Ammon's horn (tissue), 1 donor: ENCODE data around the gene DRD4.
A peak's percentile ranks its signal among the peaks of the same experiment; 100 is the strongest.
"Not testable (repeated sequence)": the region's sequence is repeated elsewhere in the genome, so short reads cannot be mapped to it uniquely, and the experiment has no call there.

Experiments used
- DNase-seq: peaks from one replicate; pipeline ENCODE4 v3.0.0-alpha.2; 2016; ENCODE audit warnings: low spot score

Gene DRD4

GRCh38 chr11:643849-644738 lies 7.0 kb downstream of the DRD4 start:
- no peak for DNase-seq

DNA sequence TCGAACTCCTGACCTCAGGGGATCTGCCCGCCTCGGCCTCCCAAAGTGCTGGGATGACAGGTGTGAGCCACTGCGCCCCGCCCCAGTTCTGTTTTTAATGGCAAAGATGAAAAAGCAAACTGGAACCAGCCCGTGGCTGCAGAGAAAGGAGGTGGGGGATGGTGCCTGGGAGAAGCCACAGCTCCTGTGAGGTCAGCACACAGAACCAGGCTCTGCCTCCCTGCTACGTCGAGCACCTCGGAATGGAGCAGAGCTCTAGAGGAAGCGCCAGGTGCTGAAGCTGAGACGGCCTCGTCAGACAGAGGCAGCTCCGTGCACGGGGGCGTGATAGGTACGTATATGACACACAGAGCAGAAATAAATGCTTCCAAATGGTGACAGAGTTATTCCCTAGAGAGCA lies 8.5 kb downstream of the DRD4 start:
- no peak for DNase-seq

GRCh38 chr11:646214-646613 lies 9.1 kb downstream of the DRD4 start:
- DNase-seq = no peak

GRCh38 chr11:647672-648158 lies 10.6 kb downstream of the DRD4 start:
- DNase-seq = not testable (repeated sequence)

DNA sequence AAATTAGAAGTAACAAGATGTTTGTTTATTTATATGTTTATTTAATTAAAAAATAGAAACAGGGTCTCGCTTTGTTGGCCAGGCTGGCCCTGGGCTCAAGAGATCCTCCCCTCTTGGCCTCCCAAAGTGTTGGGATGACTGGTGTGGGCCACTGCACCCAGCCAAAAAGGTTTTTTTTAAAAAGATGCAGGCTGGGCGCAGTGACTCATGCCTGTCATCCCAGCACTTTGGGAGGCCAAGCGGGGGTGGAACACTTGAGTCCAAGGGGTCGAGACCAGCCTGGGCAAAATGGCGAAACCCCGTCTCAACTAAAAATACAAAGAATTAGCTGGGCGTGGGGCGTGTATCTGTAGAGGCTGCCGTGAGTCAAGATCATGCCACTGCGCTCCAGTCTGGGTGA lies 13.4 kb downstream of the DRD4 start:
- no peak for DNase-seq

- DNase-seq = not testable (repeated sequence)
Observed at GRCh38 chr11:653136-653535, 16.1 kb downstream of the DRD4 start.

- no peak for DNase-seq
Observed at GRCh38 chr11:653837-654236, 16.8 kb downstream of the DRD4 start.

GRCh38 chr11:654444-654843 lies 17.4 kb downstream of the DRD4 start:
- not testable (repeated sequence) for DNase-seq

DNA sequence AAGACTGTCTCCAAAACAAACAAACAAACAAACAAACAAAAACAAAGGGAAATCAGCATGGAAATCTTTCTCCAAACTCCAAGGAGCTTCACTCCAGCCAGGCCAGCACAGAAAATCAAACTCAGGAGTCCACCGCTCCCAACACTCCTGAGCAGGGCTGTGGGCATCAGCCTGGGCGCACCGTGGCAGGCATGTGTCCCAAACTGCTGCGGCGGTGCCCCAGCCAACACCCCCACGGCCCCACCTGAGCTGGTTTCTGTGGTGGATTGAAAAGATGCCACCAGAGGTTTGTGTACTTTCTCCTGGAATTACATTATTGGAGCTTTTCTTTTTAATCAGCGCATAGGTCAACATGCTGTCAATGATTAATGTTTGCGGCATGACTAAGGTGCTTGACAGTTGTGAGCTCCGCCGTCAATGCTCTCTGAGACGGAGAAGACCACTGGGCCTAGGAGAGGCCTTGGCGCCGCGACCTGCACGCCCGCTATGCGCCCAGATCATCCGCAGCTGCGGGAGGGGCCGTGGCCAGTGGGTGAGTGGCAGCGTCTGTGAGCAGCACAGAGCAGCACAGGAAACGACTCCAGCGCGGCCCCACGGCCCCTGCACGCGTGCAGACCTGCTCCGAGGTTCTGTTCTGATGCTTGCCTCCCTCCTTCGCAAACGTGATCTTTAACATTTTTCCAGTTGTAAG lies 18.1 kb downstream of the DRD4 start:
- no peak for DNase-seq

DNA sequence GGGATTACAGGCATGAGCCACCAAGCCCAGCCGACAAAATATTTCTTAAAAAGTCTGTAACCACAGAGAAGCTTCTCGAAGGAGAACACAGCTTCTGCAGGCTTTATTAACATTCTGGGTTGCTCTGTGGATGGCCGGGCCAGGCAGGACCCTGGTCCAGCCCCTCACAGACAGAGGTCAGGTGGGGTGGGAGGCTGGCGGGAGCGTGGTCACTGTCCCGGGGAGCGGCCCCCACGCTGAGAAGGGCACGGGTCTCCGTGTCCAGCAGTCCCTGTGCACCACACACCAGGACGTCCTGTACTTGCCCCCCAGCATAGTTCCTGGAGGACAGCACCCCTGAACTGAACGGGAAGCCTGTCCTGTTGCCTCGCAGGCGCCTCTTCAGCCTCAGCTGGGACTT lies 19.4 kb downstream of the DRD4 start:
- no peak for DNase-seq

DNA sequence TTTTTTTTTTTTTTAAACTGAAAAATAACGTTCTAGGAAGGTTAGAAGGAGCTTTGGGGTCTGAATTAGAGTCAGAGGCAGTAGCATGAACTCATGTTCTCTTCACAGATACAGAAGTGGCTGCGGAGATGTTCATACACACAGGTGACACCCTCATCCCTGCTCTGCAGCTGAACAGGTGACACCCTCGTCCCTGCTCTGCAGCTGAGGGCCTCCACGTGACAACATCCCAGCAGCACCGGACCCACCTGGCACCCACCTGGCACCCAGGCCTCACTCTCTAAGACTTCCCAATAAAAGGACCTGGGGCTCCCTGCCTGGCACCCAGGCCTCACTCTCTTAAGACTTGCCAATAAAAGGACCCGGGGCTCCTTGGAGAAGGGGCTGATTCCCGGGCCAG lies 19.8 kb downstream of the DRD4 start:
- DNase-seq = no peak

GRCh38 chr11:657691-658126 lies 20.6 kb downstream of the DRD4 start:
- DNase-seq = no peak

DNA sequence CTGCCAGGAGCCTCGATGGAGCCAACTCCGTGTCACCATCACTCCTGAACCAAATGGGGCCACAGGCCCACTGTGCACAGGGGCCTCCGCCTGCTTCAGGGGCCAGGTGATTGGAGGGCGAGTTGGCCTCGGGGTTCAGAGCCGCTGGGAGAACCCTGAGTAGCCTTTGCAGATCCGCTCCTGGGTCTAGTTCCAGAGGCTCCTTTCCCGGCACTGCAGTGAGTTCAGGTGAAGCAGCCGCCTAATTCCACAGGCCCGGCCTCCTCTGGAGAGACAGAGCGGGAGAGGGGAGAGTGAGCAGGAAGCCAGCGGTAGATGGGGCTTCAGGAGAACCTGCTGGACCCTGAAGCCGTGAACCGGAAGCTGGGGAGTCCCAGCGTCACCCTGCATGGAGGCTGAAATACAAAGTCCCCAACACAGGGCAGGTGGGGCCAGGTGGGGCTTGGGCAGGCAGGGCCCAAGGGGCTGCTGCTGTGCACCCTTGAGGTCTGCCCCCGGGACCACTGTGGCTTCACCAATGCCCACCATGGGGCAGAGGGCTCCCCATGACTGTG lies 22.5 kb downstream of the DRD4 start:
- no peak for DNase-seq

- DNase-seq = no peak
Observed at GRCh38 chr11:660281-660680, 23.2 kb downstream of the DRD4 start.

GRCh38 chr11:660681-661444 lies 23.8 kb downstream of the DRD4 start:
- DNase-seq = no peak

GRCh38 chr11:662689-663274 lies 25.7 kb downstream of the DRD4 start:
- DNase-seq = peak; percentile 77

GRCh38 chr11:665062-665703 lies 28.1 kb downstream of the DRD4 start:
- no peak for DNase-seq

GRCh38 chr11:665704-666281 lies 28.7 kb downstream of the DRD4 start:
- DNase-seq = no peak

GRCh38 chr11:673866-674265 lies 36.8 kb downstream of the DRD4 start:
- no peak for DNase-seq

- DNase-seq = no peak
Observed at GRCh38 chr11:674406-674805, 37.3 kb downstream of the DRD4 start.

DNA sequence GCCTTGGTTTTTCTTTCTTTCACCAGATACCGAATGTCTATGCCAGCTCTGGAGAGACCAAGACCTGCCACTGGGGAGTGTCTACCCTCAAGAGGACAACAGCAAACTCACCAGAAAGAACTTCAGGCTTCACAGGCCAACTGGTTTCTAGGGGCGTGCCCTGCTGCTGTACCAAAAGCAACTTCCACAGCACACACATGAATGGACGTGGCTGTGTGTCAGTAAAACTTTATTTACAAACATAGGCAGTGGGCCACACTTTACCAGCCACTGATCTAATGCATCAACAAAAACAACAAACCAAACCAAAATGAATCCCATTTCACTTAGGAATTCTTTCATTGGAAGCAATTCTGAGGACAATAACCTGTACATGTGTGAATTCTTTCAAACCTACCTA lies 41.2 kb downstream of the DRD4 start:
- no peak for DNase-seq
